Psoas muscle (tissue), 8 donors: ENCODE results near the gene WBP2. TPM values are rescaled to one million over a fixed set of nuclear protein-coding genes. Genes with fewer than 3 reads are reported as not detected.
A peak's percentile ranks its signal among the peaks of the same experiment; 100 is the strongest.

Experiments used
- ATAC-seq, 4 donors: fragments of 200-7000 bp; cut with Tn5 transposase; one replicate each; pipeline ENCODE4 v1.9.1; 2020; ENCODE audit warnings: moderate library complexity in 3 of 4, mild to moderate bottlenecking in 2 of 4
- DNase-seq, 2 donors: peaks; one replicate each; pipeline ENCODE4 v3.0.0-alpha.2; 2020
- H3K27ac ChIP-seq: fragments of 200-600 bp; one replicate; pipeline ENCODE4 v1.8.0; 2022
- H3K27me3 ChIP-seq, 3 donors: fragments of 200-600 bp in 1 of 3; one replicate each; pipeline versions ENCODE4 v1.6.1 to v1.8.0; 2013 to 2022; ENCODE audit warnings: low read length in 2 of 3, mild to moderate bottlenecking in 2 of 3, moderate library complexity in 1 of 3; ENCODE audit not compliant: insufficient read depth in 3 of 3
- H3K36me3 ChIP-seq, 2 donors: fragments of 200-600 bp in 1 of 2; one replicate each; pipeline versions ENCODE4 v1.6.1 to v1.8.0; 2013 to 2022; ENCODE audit warnings: low read depth in 1 of 2, mild to moderate bottlenecking in 1 of 2, moderate library complexity in 1 of 2; ENCODE audit not compliant: insufficient read depth in 1 of 2
- H3K4me1 ChIP-seq: fragments of 200-600 bp; one replicate; pipeline ENCODE4 v1.8.0; 2022
- H3K4me3 ChIP-seq: fragments of 200-600 bp; one replicate; pipeline ENCODE4 v1.8.0; 2022; ENCODE audit warnings: mild to moderate bottlenecking
- H3K9me3 ChIP-seq: fragments of 200-600 bp; one replicate; pipeline ENCODE4 v1.8.0; 2022
- CTCF ChIP-seq: fragments of 200-600 bp; IDR thresholded peaks from one replicate; pipeline ENCODE4 v1.8.0; 2022; ENCODE audit warnings: antibody characterized with exemption
- WGBS, 3 donors: extraction: QIAGEN DNeasy Blood & Tissue Kit; methylation state at CpG; one replicate each; pipeline versions ENCODE4 v1.1.6 to v1.1.7; 2013; 5-methylcytosine and 5-hydroxymethylcytosine counted together
- intact Hi-C, 2 donors: fragments of 100-400 bp; cut with DNase I; formaldehyde crosslinking; loops; one replicate each; pipeline versions ENCODE4 v1.11.0 to v1.14.2; 2022
- polyA plus RNA-seq, 3 donors: library from polyadenylated mRNA; stranded (reverse); fragments of 200-250 nt; gene quantifications; one replicate each; pipeline ENCODE4 v1.2.3, GENCODE V29; 2013
- total RNA-seq, 4 donors: library from RNA; stranded (reverse); fragmentation: NEBNext Ultra II Directional in 2 of 4; extraction: Animal tissue kit (Norgen Biotek cat#: 25700) in 2 of 4; gene quantifications; one replicate each; pipeline versions ENCODE4 v1.2.1 to v1.2.4, GENCODE V29; 2021 to 2023
- donor health status: healthy with polysubstance abuse.
- donor health status: DM: no; HTN: no; CAD: no; lungs with moderate emphysema.
- donor health status: Bipolar disorder and iron deficiency.
- donor health status: healthy.
- donor health status: DM: yes; HTN: yes; CAD: no.
- donor health status: DM: no; HTN: no; CAD: no.
- donor health status: DM: no; HTN: no; CAD: no.
- donor health status: DM: yes; HTN: yes; CAD: no.

WBP2 gene
- total and polyA plus RNA-seq, 7 donors: 109 to 278 (median 149) TPM

- Histone ChIP-seq H3K36me3 (peaks cover 15 to 55% of the 10 kb centered on the region in 2 donors), H3K4me3 (no peak overlapping the region), H3K4me1 (peaks cover 51% of the 10 kb centered on the region), H3K27ac (peak overlapping the region; percentile 95), H3K27me3 (no peaks in the 10 kb centered on the region), H3K9me3 (no peaks in the 10 kb centered on the region)
- intact Hi-C loops: loop anchor here (5.0 kb wide), 2 partner anchors 59 to 69 kb away; a partner anchor contains a TSS
- no peak for ATAC-seq
- WGBS, 3 donors: 60 to 67% (median 62%) methylated on average over 21 to 22 of the region's 22 CpGs
- TF ChIP-seq CTCF: no peak
- DNase-seq: no peak
Observed at GRCh38 chr17:75845933-75846691, 9.0 kb downstream of the WBP2 start.

- intact Hi-C loops: loop anchor here (5.0 kb wide), 2 partner anchors 58 to 68 kb away; a partner anchor contains a TSS
- H3K9me3 ChIP-seq: no peaks in the 10 kb centered on the region
- H3K4me3 ChIP-seq: peak overlapping the region; percentile 19
- ATAC-seq (peak; percentile 88 to 91 (median 89)), DNase-seq (peak; percentile 91 to 97)
- H3K36me3 ChIP-seq: peaks cover 15 to 54% of the 10 kb centered on the region in 2 donors
- no peaks in the 10 kb centered on the region for H3K27me3 ChIP-seq
- peak overlapping the region; percentile 95 for H3K27ac ChIP-seq
- 6 to 20% (median 8%) methylated on average over 21 of the region's 21 CpGs for WGBS, 3 donors
- H3K4me1 ChIP-seq: peaks cover 42% of the 10 kb centered on the region
- TF ChIP-seq CTCF: peak; percentile 90
Observed at GRCh38 chr17:75845058-75845711, 9.9 kb downstream of the WBP2 start.

DNA sequence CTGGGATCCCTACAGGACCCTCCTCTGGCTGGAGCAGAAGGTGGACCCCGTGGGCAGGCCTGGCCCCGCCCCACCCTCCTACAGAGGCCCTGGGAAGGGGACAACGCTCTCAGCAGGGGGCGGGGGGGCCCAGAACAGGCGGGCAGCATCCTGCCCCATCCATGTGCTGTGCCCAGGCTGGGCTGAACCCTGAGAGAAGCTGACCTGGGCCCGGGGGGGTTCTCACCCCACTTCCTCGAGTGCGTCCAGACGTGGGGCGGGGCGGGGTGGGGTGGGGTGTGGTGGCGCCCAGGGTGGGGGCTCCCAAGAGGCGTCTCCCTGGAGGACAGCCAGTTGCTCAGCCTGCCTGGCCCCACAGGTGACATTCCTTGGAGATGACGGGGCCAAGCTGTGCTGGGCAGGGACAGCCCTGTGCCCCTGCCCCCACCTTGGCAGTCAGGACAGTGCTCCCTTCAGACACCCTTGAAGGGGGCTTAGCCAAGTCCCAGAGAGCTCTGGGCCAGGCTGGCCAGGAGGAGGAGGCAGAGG is 10.5 kb downstream of the WBP2 start:
- peak; percentile 61 to 71 (median 68) for ATAC-seq
- Histone ChIP-seq H3K9me3 (no peaks in the 10 kb centered on the region), H3K27ac (peak overlapping the region; percentile 95), H3K27me3 (no peaks in the 10 kb centered on the region), H3K4me3 (peak overlapping the region; percentile 34), H3K36me3 (peaks cover 15 to 54% of the 10 kb centered on the region in 2 donors), H3K4me1 (peaks cover 38% of the 10 kb centered on the region)
- intact Hi-C loops: loop anchor here (5.0 kb wide), 2 partner anchors 57 to 67 kb away; a partner anchor contains a TSS
- TF ChIP-seq CTCF: no peak
- 31 to 54% (median 46%) methylated on average over 9 to 14 of the region's 14 CpGs for WGBS, 3 donors
- peak in 1 of 2 donors; percentile 73 for DNase-seq

DNA sequence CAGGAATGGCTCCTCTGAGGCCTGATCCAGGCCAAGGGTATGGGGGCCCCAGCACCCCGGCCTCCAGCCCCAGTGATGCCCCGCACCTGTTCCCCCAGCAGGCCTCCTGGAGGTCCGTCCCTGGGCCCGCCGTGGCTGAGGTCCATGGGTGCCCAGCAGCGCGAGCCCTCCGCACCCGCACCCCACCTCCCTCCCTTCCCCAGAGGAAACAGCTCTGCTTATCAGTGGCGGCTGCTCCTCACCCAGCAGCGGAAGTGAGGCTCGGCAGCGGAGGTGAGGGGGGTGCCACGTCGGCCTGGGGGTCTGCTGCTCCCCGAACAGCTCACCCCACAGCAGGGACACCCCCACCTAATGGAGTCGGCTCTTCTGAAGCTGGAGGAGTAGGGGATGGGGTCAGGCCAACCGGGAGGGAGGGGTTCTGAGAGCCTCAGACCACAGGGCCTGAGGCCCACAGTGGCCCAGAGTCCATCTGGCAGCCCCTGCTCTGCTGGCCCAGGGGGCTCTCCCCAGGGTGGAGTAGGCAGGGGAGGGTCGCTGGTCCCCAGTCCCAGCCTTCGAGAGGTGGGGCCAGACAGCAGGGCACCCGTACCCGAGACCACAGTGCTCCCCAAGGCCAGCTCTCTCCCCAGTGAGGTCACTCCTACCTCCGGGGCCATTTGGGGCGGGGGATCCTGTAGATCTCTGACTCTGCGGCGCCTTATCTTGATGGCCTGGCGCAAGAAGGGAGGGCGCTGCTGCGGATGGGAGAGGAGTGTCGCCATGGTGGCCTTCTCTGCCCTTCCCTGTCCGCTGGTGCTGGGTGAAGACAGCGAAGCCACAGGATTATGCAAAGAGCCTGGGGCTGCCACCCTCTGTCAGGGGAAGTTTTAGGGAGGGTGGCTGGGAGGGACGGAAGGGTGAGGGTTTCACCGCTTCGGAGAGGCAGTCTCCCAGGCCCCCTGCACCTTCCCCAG is 11.3 kb downstream of the WBP2 start, which contains the start of gene UNC13D:
UNC13D (minus strand) TSS at position 828 of the 953 bp plus-strand sequence; CDS start at position 761, 67 bp downstream.
- DNase-seq: peak in 1 of 2 donors; percentile 74
- Histone ChIP-seq H3K27me3 (no peaks in the 10 kb centered on the region), H3K36me3 (peaks cover 10 to 51% of the 10 kb centered on the region in 2 donors), H3K4me1 (peaks cover 30% of the 10 kb centered on the region), H3K9me3 (no peaks in the 10 kb centered on the region), H3K4me3 (peak within 1 kb of the TSS; percentile 34), H3K27ac (peak within 1 kb of the TSS; percentile 95)
- WGBS, 3 donors: 74 to 82% (median 76%) methylated on average over 29 to 35 of the region's 35 CpGs
- intact Hi-C loops: no loop called here
- ATAC-seq: peak; percentile 3 to 11 (median 7)
- TF ChIP-seq CTCF: no peak
